ENCODE data around the gene GAB1.

- no peak for TF ChIP-seq CTCF (IDR thresholded peaks at IDR 0.05)
- TF ChIP-seq POLR2A (IDR thresholded peaks at IDR 0.05): no peak
Observed at GRCh38 chr4:143372093-143372915, 35.6 kb downstream of the GAB1 start.

All from esophagus squamous epithelium (tissue), 4 donors.